HG03097 (cell line): ENCODE measurements around the gene GPHN.
"Not testable (repeated sequence)": the region's sequence is repeated elsewhere in the genome, so short reads cannot be mapped to it uniquely, and the experiment has no call there.

Source experiments
- ATAC-seq: cut with Tn5 transposase; IDR thresholded peaks from one replicate; pipeline ENCODE4 v1.9.1; 2021; ENCODE audit not compliant: unreplicated experiment, low FRiP score

Gene GPHN

GRCh38 chr14:67002994-67003753, 495.2 kb downstream of the GPHN start:
- ATAC-seq = no peak

- ATAC-seq = no peak
Measured at GRCh38 chr14:67004521-67004920, 496.6 kb downstream of the GPHN start.

- no peak for ATAC-seq
Measured at GRCh38 chr14:67010602-67011001, 502.7 kb downstream of the GPHN start.

- no peak for ATAC-seq
Measured at GRCh38 chr14:67016856-67017255, 508.9 kb downstream of the GPHN start.

- no peak for ATAC-seq
Measured at GRCh38 chr14:67018720-67019119, 510.8 kb downstream of the GPHN start.

- no peak for ATAC-seq
Measured at GRCh38 chr14:67019796-67020195, 511.8 kb downstream of the GPHN start.

GRCh38 chr14:67031920-67032774, 524.2 kb downstream of the GPHN start:
- ATAC-seq = no peak

GRCh38 chr14:67045440-67045839, 537.5 kb downstream of the GPHN start:
- ATAC-seq = no peak

GRCh38 chr14:67050896-67051295, 542.9 kb downstream of the GPHN start:
- no peak for ATAC-seq

GRCh38 chr14:67056684-67057083, 548.7 kb downstream of the GPHN start:
- no peak for ATAC-seq

- no peak for ATAC-seq
Measured at GRCh38 chr14:67059596-67059995, 551.6 kb downstream of the GPHN start.

GRCh38 chr14:67060546-67060945, 552.6 kb downstream of the GPHN start:
- ATAC-seq = no peak

- ATAC-seq = not testable (repeated sequence)
Measured at GRCh38 chr14:67067070-67067814, 559.3 kb downstream of the GPHN start.

GRCh38 chr14:67068251-67068650, 560.3 kb downstream of the GPHN start:
- no peak for ATAC-seq

GRCh38 chr14:67071506-67071905, 563.6 kb downstream of the GPHN start:
- ATAC-seq = no peak

- no peak for ATAC-seq
Measured at GRCh38 chr14:67077921-67078320, 570.0 kb downstream of the GPHN start.

GRCh38 chr14:67079846-67080245, 571.9 kb downstream of the GPHN start:
- ATAC-seq = no peak

- no peak for ATAC-seq
Measured at GRCh38 chr14:67108230-67108629, 600.3 kb downstream of the GPHN start.

GRCh38 chr14:67111022-67111421, 603.1 kb downstream of the GPHN start:
- no peak for ATAC-seq

- ATAC-seq = no peak
Measured at GRCh38 chr14:67112344-67112743, 604.4 kb downstream of the GPHN start.

GRCh38 chr14:67127174-67127573, 619.2 kb downstream of the GPHN start:
- no peak for ATAC-seq
